ENCODE data around the gene TOMM20. TPM values are rescaled to one million over a fixed set of nuclear protein-coding genes. Genes with fewer than 3 reads are reported as not detected.

Gene TOMM20
- total and polyA plus RNA-seq, 2 donors (not counting 1 experiment from before 2014, with no cell fraction given) = 25.0 to 77.3 TPM

DNA sequence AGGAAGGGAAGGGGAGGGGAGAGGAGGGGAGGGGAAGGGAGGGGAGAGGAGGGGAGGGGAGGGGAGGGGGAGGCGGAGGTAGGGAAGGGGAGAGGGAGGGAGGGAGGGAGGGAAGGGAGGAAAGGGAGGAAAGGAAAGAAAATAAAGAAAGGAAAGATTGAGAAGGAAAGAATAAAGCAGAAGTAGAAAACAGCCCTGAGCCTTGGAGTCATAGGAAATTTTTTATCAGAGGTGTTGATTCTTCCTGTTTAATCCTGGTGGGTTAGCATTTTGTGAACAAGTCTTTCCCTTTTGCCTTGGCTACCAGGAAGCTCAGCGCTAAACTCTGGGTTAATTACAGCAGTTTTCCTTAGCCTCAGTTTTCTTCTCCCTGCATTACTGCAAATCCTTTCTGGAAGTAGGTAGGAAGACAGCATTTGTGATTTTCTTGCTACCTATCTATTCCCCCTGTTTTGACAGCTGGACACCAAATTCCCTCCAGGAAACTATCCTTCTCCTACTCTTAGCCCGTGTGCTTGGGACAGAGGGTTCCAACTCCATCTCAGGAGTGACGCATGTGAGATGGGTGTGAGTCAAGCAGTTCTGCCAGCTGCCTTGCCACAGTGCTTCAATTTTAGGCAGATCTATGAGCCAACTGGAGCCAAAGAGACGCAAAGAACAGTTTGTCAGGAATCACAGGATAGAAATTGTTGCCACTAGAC is 26.9 kb downstream of the TOMM20 start:
- no CpG with 5 or more reads among the region's 5 CpGs for WGBS (ENCODE audit: insufficient coverage)

More for the DNA sequence above, 26.9 kb downstream of the TOMM20 start:
- ATAC-seq (ENCODE audit: low read depth) (no peak), DNase-seq (no peak)
- Histone ChIP-seq H3K27ac (ENCODE audit: low read length in 2 of 2) (no peak overlapping the region), H3K27me3 (replicated peaks in 1 of 4; ENCODE audit: control extremely low read depth in 1 of 4, control insufficient read depth in 3 of 4, insufficient read depth in 4 of 4, low read length in 3 of 4) (no peaks in the 10 kb centered on the region), H3K4me1 (ENCODE audit: control insufficient read depth in 2 of 2, insufficient read depth in 2 of 2, low read length in 2 of 2) (peaks cover 7 to 38% of the 10 kb centered on the region in 2 donors), H4K20me1 (ENCODE audit: control insufficient read depth, insufficient read depth, low read length, poor library complexity, severe bottlenecking) (no peaks in the 10 kb centered on the region), H3K79me2 (ENCODE audit: control insufficient read depth, insufficient read depth, low read length) (no peaks in the 10 kb centered on the region), H3K4me2 (replicated peaks; ENCODE audit: low read depth, low read length, poor library complexity, severe bottlenecking) (no peak overlapping the region), H3K4me3 (ENCODE audit: control extremely low read depth in 1 of 5, extremely low read depth in 1 of 5, insufficient read depth in 1 of 5, low read depth in 2 of 5, low read length in 4 of 5) (no peak overlapping the region), H2AFZ (ENCODE audit: insufficient read depth, low read depth, low read length, poor library complexity, severe bottlenecking) (no peak overlapping the region), H3K9ac (ENCODE audit: low read length) (no peak overlapping the region), H3K36me3 (replicated peaks in 1 of 2; ENCODE audit: control extremely low read depth in 1 of 2, control insufficient read depth in 1 of 2, extremely low read depth in 1 of 2, insufficient read depth in 2 of 2, low read length in 1 of 2) (no peaks in the 10 kb centered on the region), H3K9me3 (ENCODE audit: control extremely low read depth in 1 of 3, control insufficient read depth in 2 of 3, insufficient read depth in 1 of 3, low read length in 2 of 3) (peaks cover 0 to 4% (median 0%) of the 10 kb centered on the region in 3 donors)
- H3K27me3 Mint-ChIP-seq = no peaks in the 10 kb centered on the region
- no peaks in the 10 kb centered on the region for H3K9me3 Mint-ChIP-seq (ENCODE audit: insufficient read depth)
- intact Hi-C loops (cut with micrococcal nuclease) = loop anchor here (5.0 kb wide), 1 partner anchor 151 kb away; no protein-coding TSS in a partner anchor
- H3K4me1 Mint-ChIP-seq = peaks cover 39% of the 10 kb centered on the region
- H3K27ac Mint-ChIP-seq = no peak overlapping the region
- H3K4me3 Mint-ChIP-seq = no peak overlapping the region
- TF ChIP-seq CTCF (IDR thresholded peaks at IDR 0.05) (no peak), EZH2 (IDR thresholded peaks at IDR 0.05; ENCODE audit: borderline replicate concordance, insufficient read depth, low read depth, low read length, poor library complexity, severe bottlenecking) (no peak)
- CTCF ChIA-PET = interaction anchor here (0.7 to 1.8 kb wide), 3 partner anchors 11 to 540 kb away, joined by 3 to 7 read pairs (median 3); no protein-coding TSS in a partner anchor
- POLR2A ChIA-PET = no interaction called here

All from B cell (primary cell).